Right lobe of liver (tissue), 4 donors: ENCODE results near the gene STARD6.

Source experiments
- POLR2A ChIP-seq: fragments of 450-650 bp; IDR thresholded peaks from one replicate; pipeline ENCODE4 v1.6.1; 2017; ENCODE audit warnings: antibody characterized with exemption, mild to moderate bottlenecking
- TF ChIP-seq, protein P1 (sequence below), 4 donors: fragments of 200-600 bp in 3 of 4; fragments of 450-650 bp in 1 of 4; IDR thresholded peaks; one replicate each; pipeline versions ENCODE4 v1.5.1 to v1.8.0; 2016 to 2022; ENCODE audit warnings: antibody characterized with exemption in 4 of 4, mild to moderate bottlenecking in 2 of 4
- donor health status: DM: no; HTN: no; CAD: no.
- donor health status: DM: no; HTN: no; CAD: no.
- donor health status: DM: no; HTN: yes; CAD: no.

DNA sequence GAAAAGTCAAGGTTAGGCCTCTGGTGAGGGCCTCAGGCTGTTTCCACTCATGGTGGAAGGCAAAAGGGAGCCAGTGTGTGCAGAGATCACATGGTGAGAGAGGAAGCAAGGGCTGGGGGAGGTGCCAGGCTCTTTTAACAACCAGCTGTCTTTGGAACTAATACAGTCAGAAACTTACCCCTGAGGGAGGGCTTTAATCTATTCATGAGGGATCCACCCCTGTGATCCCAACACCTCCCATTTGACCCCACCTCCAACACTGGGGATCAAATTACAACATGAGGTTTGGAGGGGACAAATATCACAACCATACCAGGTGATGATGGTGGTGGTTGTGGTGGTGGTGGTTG is 77.5 kb downstream of the STARD6 start:
- TF ChIP-seq, protein P1, sequence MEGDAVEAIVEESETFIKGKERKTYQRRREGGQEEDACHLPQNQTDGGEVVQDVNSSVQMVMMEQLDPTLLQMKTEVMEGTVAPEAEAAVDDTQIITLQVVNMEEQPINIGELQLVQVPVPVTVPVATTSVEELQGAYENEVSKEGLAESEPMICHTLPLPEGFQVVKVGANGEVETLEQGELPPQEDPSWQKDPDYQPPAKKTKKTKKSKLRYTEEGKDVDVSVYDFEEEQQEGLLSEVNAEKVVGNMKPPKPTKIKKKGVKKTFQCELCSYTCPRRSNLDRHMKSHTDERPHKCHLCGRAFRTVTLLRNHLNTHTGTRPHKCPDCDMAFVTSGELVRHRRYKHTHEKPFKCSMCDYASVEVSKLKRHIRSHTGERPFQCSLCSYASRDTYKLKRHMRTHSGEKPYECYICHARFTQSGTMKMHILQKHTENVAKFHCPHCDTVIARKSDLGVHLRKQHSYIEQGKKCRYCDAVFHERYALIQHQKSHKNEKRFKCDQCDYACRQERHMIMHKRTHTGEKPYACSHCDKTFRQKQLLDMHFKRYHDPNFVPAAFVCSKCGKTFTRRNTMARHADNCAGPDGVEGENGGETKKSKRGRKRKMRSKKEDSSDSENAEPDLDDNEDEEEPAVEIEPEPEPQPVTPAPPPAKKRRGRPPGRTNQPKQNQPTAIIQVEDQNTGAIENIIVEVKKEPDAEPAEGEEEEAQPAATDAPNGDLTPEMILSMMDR (IDR thresholded peaks at IDR 0.05): no peak
- TF ChIP-seq POLR2A: no peak
